Measurements from ENCODE around the gene FKBP2.

- no peak for TF ChIP-seq CTCF (IDR thresholded peaks at IDR 0.05)
- no peak for TF ChIP-seq POLR2A (IDR thresholded peaks at IDR 0.05)
Measured at GRCh38 chr11:64269540-64270220, 28.8 kb downstream of the FKBP2 start.
